ENCODE results near the gene DLGAP1.
A peak's percentile ranks its signal among the peaks of the same experiment; 100 is the strongest.

Gene DLGAP1

GRCh38 chr18:3616142-3616541 is 839.0 kb downstream of the DLGAP1 start:
- no peak for TF ChIP-seq CTCF (IDR thresholded peaks at IDR 0.05; ENCODE audit: low read depth, low read length)
- H3K4me3 ChIP-seq (replicated peaks in 1 of 2; ENCODE audit: low read depth in 2 of 2, low read length in 2 of 2) = no peak overlapping the region
- no peak for DNase-seq (ENCODE audit: low read depth in 2 of 2)

GRCh38 chr18:3615374-3615985 is 839.6 kb downstream of the DLGAP1 start:
- no peak overlapping the region for H3K4me3 ChIP-seq (replicated peaks in 1 of 2; ENCODE audit: low read depth in 2 of 2, low read length in 2 of 2)
- no peak for TF ChIP-seq CTCF (IDR thresholded peaks at IDR 0.05; ENCODE audit: low read depth, low read length)
- no peak for DNase-seq (ENCODE audit: low read depth in 2 of 2)

DNA sequence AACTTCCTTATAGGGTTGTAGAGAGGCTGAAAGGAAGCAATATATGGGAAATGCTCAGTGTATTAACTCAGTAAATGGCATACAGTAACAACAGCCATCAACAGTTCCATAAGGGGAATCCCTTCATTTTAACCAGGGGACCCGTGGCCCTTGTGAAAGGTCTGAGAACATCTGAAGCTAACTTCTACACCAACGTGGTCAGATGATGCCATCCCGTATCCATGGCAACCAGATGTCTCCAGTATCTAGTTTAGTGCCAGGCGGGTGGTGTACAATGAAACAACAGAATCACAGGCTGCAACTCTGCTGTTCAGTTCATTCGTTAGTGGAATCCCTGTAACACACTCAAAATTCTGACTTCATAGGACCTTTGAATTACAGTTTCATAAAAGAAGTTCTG is 842.8 kb downstream of the DLGAP1 start:
- no peak for TF ChIP-seq CTCF (IDR thresholded peaks at IDR 0.05; ENCODE audit: low read depth, low read length)
- no peak overlapping the region for H3K4me3 ChIP-seq (replicated peaks in 1 of 2; ENCODE audit: low read depth in 2 of 2, low read length in 2 of 2)
- DNase-seq (ENCODE audit: low read depth in 2 of 2) = no peak

- H3K4me3 ChIP-seq (replicated peaks in 1 of 2; ENCODE audit: low read depth in 2 of 2, low read length in 2 of 2) = no peak overlapping the region
- peak in 1 of 2 donors; percentile 41 for DNase-seq (ENCODE audit: low read depth in 2 of 2)
- no peak for TF ChIP-seq CTCF (IDR thresholded peaks at IDR 0.05; ENCODE audit: low read depth, low read length)
Measured at GRCh38 chr18:3611313-3612090, 843.6 kb downstream of the DLGAP1 start.

DNA sequence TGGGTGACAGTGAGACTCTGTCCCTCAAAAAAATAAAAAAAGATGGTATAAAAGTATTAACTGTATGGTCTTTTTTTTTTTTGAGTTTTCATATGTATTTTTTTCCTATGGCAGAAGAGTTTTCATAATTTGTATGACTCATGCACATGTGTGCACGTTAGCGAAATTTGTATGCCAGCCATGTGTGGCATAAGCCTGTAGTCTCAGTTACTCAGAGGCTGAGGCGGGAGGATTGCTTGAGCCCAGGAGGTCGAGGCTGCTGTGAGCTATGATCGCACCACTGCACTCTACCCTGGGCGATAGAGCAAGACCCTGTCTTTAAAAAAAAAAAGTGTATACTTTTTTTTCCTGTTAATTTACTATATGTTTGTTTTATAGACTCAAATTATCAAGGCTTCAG is 844.3 kb downstream of the DLGAP1 start:
- peak in 1 of 2 donors; percentile 48 for DNase-seq (ENCODE audit: low read depth in 2 of 2)
- H3K4me3 ChIP-seq (replicated peaks in 1 of 2; ENCODE audit: low read depth in 2 of 2, low read length in 2 of 2) = no peak overlapping the region
- no peak for TF ChIP-seq CTCF (IDR thresholded peaks at IDR 0.05; ENCODE audit: low read depth, low read length)

DNA sequence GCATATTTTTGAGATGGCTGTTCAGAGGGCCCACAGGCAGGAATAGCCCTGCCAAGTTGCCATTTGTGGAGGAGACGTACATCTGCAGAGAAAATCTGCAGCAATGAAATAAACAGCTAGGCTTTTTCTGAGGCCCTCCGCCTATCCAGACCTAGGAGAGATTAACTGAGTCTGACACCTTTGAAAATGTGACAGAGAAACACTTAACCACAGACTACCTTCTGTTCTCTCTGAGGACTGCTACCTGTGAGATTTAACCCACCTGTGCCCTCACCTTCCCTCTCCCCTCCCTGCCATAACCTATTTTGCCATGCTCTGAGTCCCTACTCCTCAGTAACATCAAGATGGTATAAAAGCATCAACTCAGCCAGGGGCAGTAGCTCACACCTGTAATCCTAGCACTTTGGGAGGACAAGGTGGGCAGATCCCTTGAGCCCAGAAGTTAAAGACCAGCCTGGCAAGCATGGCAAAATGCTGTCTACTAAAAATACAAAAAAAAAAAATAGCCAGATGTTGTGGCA is 844.9 kb downstream of the DLGAP1 start:
- no peak for DNase-seq (ENCODE audit: low read depth in 2 of 2)
- no peak overlapping the region for H3K4me3 ChIP-seq (replicated peaks in 1 of 2; ENCODE audit: low read depth in 2 of 2, low read length in 2 of 2)
- TF ChIP-seq CTCF (IDR thresholded peaks at IDR 0.05; ENCODE audit: low read depth, low read length) = no peak
